ENCODE results near the gene GYS2.

GYS2 gene

DNA sequence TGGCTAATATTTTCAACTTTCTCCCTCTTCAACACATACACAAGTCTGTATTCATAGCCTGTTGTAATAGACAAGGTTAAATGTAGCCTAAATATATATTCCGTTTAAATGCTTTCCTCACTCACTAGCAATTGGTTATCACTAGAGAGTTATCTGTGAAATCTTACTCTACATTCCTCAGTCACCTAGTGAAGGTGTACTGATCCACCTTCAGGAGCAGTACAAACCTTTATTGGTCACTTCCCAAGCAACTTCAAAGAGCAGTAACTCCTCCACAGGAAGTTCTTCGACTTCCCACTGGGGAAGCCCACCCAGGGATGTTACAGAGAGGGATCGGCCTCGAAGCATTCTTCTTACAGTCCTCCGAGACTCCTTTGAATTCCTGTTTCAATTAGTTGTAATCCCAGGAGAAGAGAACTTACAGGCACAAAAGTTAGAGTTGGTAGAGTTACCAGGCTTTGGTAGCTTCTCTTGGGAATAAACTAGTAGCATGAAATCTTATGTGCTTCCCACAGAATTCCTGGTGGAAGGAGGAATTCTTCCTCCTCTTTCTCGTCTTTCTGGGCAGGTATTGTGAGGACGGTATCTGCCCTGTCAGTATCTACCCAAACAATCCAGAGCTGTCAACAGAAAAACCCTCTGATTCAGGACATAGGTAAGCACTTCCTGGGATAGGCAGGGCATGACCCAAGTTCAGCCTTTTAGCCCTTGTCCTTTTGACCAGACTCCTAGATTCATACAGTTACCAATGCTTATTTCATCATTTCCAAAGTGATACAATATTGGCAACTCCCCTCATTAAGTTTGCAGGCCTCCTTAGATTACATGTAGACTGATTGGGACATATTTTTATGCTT, at the start of gene GYS2:
GYS2 (minus strand) TSS at position 603 of the 857 bp plus-strand sequence; CDS start at position 348, 255 bp downstream.
- no peaks in the 10 kb centered on the region for H3K4me1 ChIP-seq (ENCODE audit: control insufficient read depth in 1 of 2, insufficient read depth in 1 of 2, low read depth in 1 of 2, low read length in 1 of 2)
- H3K27me3 ChIP-seq = no peaks in the 10 kb centered on the region
- TF ChIP-seq, protein P1, sequence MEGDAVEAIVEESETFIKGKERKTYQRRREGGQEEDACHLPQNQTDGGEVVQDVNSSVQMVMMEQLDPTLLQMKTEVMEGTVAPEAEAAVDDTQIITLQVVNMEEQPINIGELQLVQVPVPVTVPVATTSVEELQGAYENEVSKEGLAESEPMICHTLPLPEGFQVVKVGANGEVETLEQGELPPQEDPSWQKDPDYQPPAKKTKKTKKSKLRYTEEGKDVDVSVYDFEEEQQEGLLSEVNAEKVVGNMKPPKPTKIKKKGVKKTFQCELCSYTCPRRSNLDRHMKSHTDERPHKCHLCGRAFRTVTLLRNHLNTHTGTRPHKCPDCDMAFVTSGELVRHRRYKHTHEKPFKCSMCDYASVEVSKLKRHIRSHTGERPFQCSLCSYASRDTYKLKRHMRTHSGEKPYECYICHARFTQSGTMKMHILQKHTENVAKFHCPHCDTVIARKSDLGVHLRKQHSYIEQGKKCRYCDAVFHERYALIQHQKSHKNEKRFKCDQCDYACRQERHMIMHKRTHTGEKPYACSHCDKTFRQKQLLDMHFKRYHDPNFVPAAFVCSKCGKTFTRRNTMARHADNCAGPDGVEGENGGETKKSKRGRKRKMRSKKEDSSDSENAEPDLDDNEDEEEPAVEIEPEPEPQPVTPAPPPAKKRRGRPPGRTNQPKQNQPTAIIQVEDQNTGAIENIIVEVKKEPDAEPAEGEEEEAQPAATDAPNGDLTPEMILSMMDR (IDR thresholded peaks at IDR 0.05) = no peak
- H3K9me3 ChIP-seq = no peaks in the 10 kb centered on the region
- H3K27ac ChIP-seq = no peak within 1 kb of the TSS
- H3K36me3 ChIP-seq = no peaks in the 10 kb centered on the region
- H3K4me3 ChIP-seq (ENCODE audit: low read depth in 1 of 2, low read length in 1 of 2) = no peak within 1 kb of the TSS

DNA sequence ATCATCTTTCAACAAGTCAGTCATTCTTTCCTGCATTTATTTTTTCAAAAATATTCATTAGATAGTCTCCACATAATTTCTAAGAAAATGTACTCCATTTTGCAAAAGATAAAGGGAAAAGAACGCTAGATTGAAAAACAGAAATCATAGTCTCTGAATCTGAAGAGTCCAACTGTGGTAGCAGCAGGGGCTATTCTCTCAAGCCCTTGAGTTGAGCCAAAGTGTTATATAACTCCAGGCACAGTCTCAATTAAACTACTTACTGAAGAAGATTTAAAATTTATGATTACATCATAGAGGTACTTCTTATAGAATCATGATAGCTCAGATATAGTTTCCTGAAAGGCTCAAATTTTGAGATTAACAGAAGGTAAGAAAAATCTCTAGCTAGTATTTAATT, 47.2 kb upstream of the GYS2 start:
- peaks cover 5 to 16% of the 10 kb centered on the region in 2 experiments for H3K4me1 ChIP-seq (ENCODE audit: control insufficient read depth in 1 of 2, insufficient read depth in 1 of 2, low read depth in 1 of 2, low read length in 1 of 2)
- H3K4me3 ChIP-seq (ENCODE audit: low read depth in 1 of 2, low read length in 1 of 2) = no peak overlapping the region
- no peak overlapping the region for H3K27ac ChIP-seq
- H3K36me3 ChIP-seq = no peaks in the 10 kb centered on the region
- no peaks in the 10 kb centered on the region for H3K9me3 ChIP-seq
- H3K27me3 ChIP-seq = peaks cover under 1% of the 10 kb centered on the region
- TF ChIP-seq, protein P1 (IDR thresholded peaks at IDR 0.05) = no peak

DNA sequence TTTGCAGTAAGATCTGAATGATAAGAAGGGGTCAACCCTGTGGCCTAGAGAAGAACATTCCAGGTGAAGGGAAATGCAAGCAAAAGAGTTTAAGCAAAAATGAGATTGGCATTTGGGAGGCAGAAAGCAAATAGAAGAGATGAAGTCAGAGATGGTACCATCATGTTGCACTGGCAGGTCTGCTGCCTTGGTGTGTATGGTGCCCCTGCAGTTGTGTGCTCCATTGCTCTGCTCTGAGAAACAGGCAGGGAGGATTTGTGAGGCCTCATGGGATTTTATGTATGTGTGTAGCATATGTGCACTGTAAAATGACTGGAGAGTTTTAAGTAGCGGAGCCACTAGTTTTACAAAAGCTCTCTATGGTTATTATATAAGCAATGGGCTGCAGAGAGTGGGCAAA, 46.4 kb upstream of the GYS2 start:
- Histone ChIP-seq H3K9me3 (no peaks in the 10 kb centered on the region), H3K4me1 (ENCODE audit: control insufficient read depth in 1 of 2, insufficient read depth in 1 of 2, low read depth in 1 of 2, low read length in 1 of 2) (peaks cover 0 to 8% of the 10 kb centered on the region in 2 experiments), H3K4me3 (ENCODE audit: low read depth in 1 of 2, low read length in 1 of 2) (no peak overlapping the region), H3K27ac (no peak overlapping the region), H3K27me3 (no peaks in the 10 kb centered on the region), H3K36me3 (no peaks in the 10 kb centered on the region)
- TF ChIP-seq, protein P1 (IDR thresholded peaks at IDR 0.05) = no peak

DNA sequence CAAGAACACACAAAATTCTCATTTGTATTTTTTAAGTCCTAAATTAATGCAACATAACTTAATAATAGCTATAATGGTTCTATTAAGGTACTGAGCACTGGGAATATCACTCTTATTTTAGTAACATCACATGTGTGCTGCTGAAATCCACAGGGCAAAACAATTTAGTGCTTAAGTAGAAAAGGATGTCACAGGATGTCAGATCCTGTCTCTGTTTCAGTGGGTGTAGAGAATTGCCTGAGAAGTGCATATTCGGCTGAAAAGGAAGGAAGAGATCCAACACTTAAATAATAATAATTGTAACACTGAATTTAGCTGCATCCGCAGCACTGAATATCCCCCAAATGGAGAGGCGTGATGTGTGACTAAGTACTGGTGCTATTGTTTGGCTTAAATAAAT, 44.4 kb upstream of the GYS2 start:
- no peak overlapping the region for H3K4me3 ChIP-seq (ENCODE audit: low read depth in 1 of 2, low read length in 1 of 2)
- TF ChIP-seq, protein P1 (IDR thresholded peaks at IDR 0.05) = no peak
- no peaks in the 10 kb centered on the region for H3K27me3 ChIP-seq
- H3K36me3 ChIP-seq = no peaks in the 10 kb centered on the region
- H3K4me1 ChIP-seq (ENCODE audit: control insufficient read depth in 1 of 2, insufficient read depth in 1 of 2, low read depth in 1 of 2, low read length in 1 of 2) = no peaks in the 10 kb centered on the region
- H3K9me3 ChIP-seq = no peaks in the 10 kb centered on the region
- no peak overlapping the region for H3K27ac ChIP-seq

- no peak overlapping the region for H3K4me3 ChIP-seq (ENCODE audit: low read depth in 1 of 2, low read length in 1 of 2)
- H3K4me1 ChIP-seq (ENCODE audit: control insufficient read depth in 1 of 2, insufficient read depth in 1 of 2, low read depth in 1 of 2, low read length in 1 of 2) = no peaks in the 10 kb centered on the region
- H3K27me3 ChIP-seq = no peaks in the 10 kb centered on the region
- TF ChIP-seq, protein P1 (IDR thresholded peaks at IDR 0.05) = no peak
- no peaks in the 10 kb centered on the region for H3K36me3 ChIP-seq
- no peak overlapping the region for H3K27ac ChIP-seq
- H3K9me3 ChIP-seq = no peaks in the 10 kb centered on the region
Measured at GRCh38 chr12:21648378-21648777, 43.7 kb upstream of the GYS2 start.
